HCEC 1CT (cell line): ENCODE measurements around the gene TTLL12.

Experiments used
- DNase-seq: peaks from one replicate; pipeline ENCODE4 v3.0.0-alpha.2; 2017

TTLL12 gene

GRCh38 chr22:43118953-43119458 lies 67.9 kb downstream of the TTLL12 start:
- no peak for DNase-seq

- DNase-seq = no peak
Measured at GRCh38 chr22:43118024-43118849, 68.7 kb downstream of the TTLL12 start.

- no peak for DNase-seq
Measured at GRCh38 chr22:43116932-43117331, 70.0 kb downstream of the TTLL12 start.
